IPS-20b (cell line): ENCODE results near the gene AKT2.
A peak's percentile ranks its signal among the peaks of the same experiment; 100 is the strongest.

Experiments used
- H3K27ac ChIP-seq: one replicate; pipeline ENCODE4 v1.5.1; 2013; ENCODE audit warnings: low read length
- H3K27me3 ChIP-seq: 2 replicates; pipeline ENCODE4 v1.6.1; 2013; ENCODE audit warnings: mild to moderate bottlenecking, low read length, inconsistent platforms; ENCODE audit not compliant: insufficient read depth
- H3K36me3 ChIP-seq: 2 replicates; pipeline ENCODE4 v1.6.1; 2013; ENCODE audit warnings: low read depth, mild to moderate bottlenecking, inconsistent platforms, low read length, moderate library complexity; ENCODE audit not compliant: insufficient read depth
- H3K4me1 ChIP-seq: 2 replicates; pipeline ENCODE4 v1.6.1; 2013; ENCODE audit warnings: mild to moderate bottlenecking, control low read depth, inconsistent platforms, low read length, moderate library complexity; ENCODE audit not compliant: insufficient read depth
- H3K4me3 ChIP-seq: 2 replicates; pipeline ENCODE4 v1.5.1; 2013; ENCODE audit warnings: mild to moderate bottlenecking, low read length, inconsistent platforms
- H3K9ac ChIP-seq: 2 replicates; pipeline ENCODE4 v1.6.1; 2013; ENCODE audit warnings: low read depth, mild to moderate bottlenecking, inconsistent platforms, low read length, moderate library complexity
- H3K9me3 ChIP-seq: 2 replicates; pipeline ENCODE4 v1.6.1; 2013; ENCODE audit warnings: mild to moderate bottlenecking, low read depth, low read length, inconsistent platforms; ENCODE audit not compliant: insufficient read depth

The AKT2 gene

DNA sequence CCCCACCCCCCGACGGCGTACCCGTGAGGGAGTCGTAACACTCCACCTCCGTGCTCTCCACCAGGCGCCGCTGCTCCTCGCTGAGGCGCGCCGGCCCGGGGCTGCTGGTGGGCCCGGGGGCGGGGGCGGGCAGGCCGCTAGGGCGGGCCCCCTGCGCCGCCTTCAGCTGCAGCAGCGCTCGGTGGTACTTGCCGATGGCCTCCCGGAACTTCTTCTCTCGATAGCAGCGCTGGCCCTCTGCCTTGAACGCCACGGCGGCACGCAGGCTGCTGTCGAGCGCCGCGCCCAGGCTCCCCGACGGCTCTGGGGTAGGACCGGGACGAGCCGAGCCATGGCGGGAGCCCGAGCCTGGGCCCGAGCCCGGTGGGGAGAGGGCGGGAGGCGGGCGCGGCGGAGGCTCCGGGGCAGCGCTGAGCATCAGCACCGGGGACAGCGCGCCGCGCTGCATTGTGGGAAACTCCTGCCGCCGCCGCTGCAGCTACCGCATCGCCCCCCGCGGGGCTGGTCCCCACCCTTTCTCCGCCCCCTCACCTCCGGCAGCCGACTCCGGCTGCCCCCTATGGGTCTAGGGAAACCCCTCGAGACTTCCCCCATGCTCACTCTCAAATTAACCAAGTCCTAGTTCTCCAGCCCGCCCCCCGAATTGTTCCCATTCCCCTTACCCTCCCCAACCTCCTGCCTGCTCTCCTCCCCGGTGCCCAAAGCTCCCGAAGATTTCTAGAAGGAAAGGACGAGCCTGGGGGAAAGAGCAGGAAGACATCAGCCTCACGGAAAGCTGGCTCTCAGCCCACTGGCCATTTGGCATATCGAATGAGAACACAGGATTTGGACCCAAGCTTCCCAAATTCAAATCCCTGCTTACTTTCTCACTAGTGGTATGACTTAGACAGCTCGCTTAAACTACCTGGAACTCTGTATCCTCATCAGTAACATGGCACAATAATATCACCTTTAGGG is 66.9 kb downstream of the AKT2 start, which contains the start of gene TTC9B:
Gene TTC9B, minus strand, starts transcription at position 451 of the 957 bp plus-strand sequence. Its CDS starts 3 bp downstream, at position 448.
- no peak within 1 kb of the TSS for H3K9ac ChIP-seq
- H3K4me1 ChIP-seq = no peaks in the 10 kb centered on the region
- H3K4me3 ChIP-seq = peak within 1 kb of the TSS; percentile 49; the same call in 1 of the 2 replicates
- H3K27me3 ChIP-seq = peaks cover 44% of the 10 kb centered on the region
- H3K9me3 ChIP-seq = no peaks in the 10 kb centered on the region
- no peaks in the 10 kb centered on the region for H3K36me3 ChIP-seq
- H3K27ac ChIP-seq = no peak within 1 kb of the TSS

DNA sequence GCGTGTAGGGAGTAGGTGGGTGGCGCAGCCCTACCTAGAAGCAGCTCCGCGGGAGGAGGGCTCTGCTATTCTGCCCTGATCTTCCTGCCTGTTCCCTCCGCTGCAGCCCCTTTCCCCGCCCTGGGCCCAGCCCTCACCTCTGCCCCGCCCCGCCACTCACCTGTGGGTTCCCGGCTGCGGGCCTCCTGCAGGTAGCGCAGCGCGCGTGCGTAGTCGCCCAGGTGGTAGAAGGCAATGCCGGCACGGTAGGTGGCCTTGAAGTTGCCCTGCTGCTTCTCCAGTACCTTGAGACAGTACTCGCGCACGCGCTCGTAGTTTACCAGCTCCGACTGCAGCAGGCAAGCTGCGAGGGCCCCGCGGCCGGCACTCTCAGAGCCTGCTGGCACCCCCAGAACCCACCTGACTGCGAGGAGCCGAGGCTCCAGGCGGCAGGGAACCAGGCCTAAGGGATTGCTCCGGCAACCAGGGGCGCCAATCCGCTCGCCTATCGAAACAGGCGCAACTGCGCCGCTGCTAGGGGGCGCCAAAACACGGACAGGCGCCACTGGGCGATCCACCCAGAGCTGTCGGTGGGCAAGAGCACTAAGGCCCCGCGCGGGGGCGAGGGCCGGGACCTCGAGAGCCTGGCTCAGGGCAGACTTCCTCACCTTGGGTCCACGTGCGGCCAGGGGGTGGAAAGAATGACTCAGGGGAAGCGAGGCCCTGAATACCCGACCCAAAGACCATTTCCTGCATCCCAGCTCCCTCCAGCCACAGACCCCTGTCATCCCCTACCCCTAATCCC is 67.9 kb downstream of the AKT2 start:
- no peak overlapping the region for H3K27ac ChIP-seq
- H3K27me3 ChIP-seq = peaks cover 44% of the 10 kb centered on the region
- peak overlapping the region; percentile 49; the same call in 1 of the 2 replicates for H3K4me3 ChIP-seq
- H3K9ac ChIP-seq = no peak overlapping the region
- no peaks in the 10 kb centered on the region for H3K4me1 ChIP-seq
- no peaks in the 10 kb centered on the region for H3K9me3 ChIP-seq
- H3K36me3 ChIP-seq = no peaks in the 10 kb centered on the region

DNA sequence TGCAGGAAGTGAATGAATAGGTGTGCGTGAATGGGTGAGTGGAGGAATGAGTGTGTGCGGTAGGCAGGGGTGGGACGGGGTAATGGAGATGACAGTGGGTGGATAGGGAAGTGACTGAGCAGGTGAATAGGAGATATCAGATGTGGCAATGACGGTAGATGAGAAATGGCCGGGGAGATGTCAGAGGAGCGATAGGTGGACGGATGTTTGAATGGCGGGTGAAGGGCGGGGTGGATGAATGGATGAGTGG is 68.4 kb downstream of the AKT2 start:
- no peaks in the 10 kb centered on the region for H3K4me1 ChIP-seq
- peaks cover 44% of the 10 kb centered on the region for H3K27me3 ChIP-seq
- H3K4me3 ChIP-seq = peak overlapping the region; percentile 49; the same call in 1 of the 2 replicates
- no peaks in the 10 kb centered on the region for H3K9me3 ChIP-seq
- H3K9ac ChIP-seq = no peak overlapping the region
- H3K27ac ChIP-seq = no peak overlapping the region
- H3K36me3 ChIP-seq = no peaks in the 10 kb centered on the region

DNA sequence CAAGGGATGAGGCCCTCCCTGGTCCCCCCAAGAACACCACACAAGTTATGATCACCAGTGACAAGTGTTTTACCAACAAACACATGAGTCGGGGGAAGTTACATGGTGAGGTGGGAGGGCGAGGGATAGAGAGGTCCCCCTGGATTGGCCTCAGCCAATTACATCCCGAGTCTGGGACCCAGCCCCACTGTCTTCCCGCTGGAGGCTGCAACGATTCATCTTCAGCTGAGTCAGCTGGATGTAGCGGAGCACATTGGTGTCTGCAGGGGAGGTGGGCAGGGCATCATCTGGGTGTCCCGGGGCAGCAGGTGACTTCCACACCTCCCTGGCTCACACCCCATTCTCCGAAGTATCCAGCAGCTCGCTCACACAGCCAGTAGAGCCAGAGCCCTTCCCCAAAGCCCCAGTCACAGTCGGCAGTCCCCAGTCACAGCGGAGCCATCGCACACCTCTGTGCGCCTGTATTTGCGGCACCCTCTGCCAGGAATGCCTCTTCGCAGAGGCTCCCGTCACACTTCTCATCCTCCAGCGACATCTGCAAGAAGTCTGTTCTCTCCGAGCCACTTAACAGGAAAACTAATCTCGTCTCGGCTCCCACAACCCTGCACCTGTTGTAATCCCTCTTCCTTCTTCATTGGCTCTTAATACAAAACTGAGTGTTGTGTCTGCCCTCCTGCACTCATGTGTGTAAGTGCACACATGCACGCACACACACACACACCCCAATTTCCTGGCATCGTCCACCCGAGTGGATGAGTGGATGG is 69.0 kb downstream of the AKT2 start:
- no peak overlapping the region for H3K27ac ChIP-seq
- H3K4me1 ChIP-seq = no peaks in the 10 kb centered on the region
- no peaks in the 10 kb centered on the region for H3K9me3 ChIP-seq
- H3K27me3 ChIP-seq = peaks cover 44% of the 10 kb centered on the region
- no peaks in the 10 kb centered on the region for H3K36me3 ChIP-seq
- H3K4me3 ChIP-seq = peak overlapping the region; percentile 49; the same call in 1 of the 2 replicates
- no peak overlapping the region for H3K9ac ChIP-seq

DNA sequence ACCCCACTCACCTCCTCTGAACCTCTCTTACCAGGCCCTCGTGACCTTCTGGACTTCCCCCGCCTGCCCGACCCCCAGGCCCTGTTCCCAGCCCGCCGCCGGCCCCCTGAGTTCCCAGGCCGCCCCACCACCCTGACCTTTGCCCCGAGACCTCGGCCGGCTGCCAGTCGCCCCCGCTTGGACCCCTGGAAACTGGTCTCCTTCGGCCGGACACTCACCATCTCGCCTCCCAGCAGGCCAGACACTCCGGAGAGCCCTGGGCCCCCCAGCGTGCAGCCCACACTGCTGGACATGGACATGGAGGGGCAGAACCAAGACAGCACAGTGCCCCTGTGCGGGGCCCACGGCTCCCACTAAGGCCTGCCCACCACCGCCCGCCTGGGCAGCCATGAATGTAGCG is 70.2 kb downstream of the AKT2 start:
- Histone ChIP-seq H3K4me3 (no peak overlapping the region), H3K27ac (no peak overlapping the region), H3K9ac (no peak overlapping the region), H3K9me3 (no peaks in the 10 kb centered on the region), H3K4me1 (no peaks in the 10 kb centered on the region), H3K27me3 (peaks cover 35% of the 10 kb centered on the region), H3K36me3 (no peaks in the 10 kb centered on the region)

DNA sequence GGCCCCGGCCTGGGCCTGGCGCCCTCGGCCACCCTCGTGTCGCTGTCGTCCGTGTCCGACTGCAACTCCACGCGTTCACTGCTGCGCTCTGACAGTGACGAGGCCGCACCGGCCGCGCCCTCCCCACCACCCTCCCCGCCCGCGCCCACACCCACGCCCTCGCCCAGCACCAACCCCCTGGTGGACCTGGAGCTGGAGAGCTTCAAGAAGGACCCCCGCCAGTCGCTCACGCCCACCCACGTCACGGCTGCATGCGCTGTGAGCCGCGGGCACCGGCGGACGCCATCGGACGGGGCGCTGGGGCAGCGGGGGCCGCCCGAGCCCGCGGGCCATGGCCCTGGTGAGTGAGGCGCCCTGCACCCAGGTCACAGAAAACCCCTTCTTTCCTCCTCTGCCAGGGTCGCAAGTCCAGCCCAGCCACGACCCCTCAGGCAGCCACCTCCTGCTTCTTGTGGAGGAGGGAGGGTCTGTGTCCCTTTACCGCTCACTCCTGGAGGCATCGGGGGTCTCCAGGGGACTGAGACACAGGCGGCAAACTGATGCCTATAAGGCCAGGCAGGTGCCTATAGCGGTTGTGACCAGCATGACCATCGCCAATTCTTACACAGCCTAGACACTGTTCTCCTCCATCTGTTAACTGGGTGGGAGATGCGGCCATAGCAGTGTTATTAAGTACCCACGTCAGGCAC is 71.1 kb downstream of the AKT2 start:
- peaks cover 26% of the 10 kb centered on the region for H3K27me3 ChIP-seq
- no peak overlapping the region for H3K4me3 ChIP-seq
- H3K4me1 ChIP-seq = no peaks in the 10 kb centered on the region
- no peaks in the 10 kb centered on the region for H3K9me3 ChIP-seq
- H3K27ac ChIP-seq = no peak overlapping the region
- H3K36me3 ChIP-seq = 0 out of 2 replicates have a peak, but pooled peaks cover 3% of the 10 kb centered on the region
- no peak overlapping the region for H3K9ac ChIP-seq

DNA sequence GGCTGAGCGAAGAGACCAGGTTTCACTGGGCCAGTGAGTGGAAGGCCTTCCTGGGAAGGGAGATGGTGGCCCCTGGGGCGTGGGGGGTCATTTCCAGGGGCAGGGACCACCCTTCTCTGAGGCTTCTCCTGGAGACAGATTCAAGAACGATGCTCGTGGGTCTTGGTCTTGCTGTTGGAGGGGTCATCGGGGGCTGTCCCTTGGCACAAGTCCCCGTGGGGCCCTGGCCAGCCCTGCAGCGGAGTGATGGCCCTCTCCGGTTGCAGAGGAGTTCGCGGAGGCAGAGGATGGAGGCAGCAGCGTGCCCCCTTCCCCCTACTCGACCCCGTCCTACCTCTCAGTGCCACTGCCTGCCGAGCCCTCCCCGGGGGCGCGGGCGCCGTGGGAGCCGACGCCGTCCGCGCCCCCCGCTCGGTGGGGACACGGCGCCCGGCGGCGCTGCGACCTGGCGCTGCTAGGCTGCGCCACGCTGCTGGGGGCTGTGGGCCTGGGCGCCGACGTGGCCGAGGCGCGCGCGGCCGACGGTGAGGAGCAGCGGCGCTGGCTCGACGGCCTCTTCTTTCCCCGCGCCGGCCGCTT is 71.8 kb downstream of the AKT2 start:
- H3K4me1 ChIP-seq = no peaks in the 10 kb centered on the region
- H3K4me3 ChIP-seq = no peak overlapping the region

DNA sequence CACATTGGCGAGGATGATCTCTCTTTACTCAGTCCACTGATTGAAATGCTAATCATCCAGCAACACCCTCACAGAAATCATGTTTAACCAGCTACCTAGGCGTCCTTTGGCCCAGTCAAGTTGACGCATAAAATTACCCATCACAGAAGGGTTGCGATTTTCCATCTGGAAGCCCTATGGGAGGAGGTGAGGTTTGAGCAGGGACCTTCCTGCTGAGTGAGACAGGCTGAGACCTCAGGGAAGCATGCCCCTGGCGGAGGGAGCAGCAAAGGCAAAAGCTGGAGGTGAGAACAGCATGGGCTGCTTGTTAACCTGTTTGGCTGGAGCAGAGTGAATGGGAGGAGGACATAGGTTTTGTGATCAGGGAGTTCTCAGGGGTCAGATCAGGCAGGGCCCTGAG is 74.3 kb downstream of the AKT2 start:
- Histone ChIP-seq H3K9me3 (no peaks in the 10 kb centered on the region), H3K27me3 (peaks cover 2% of the 10 kb centered on the region), H3K27ac (no peak overlapping the region), H3K9ac (no peak overlapping the region), H3K36me3 (0 out of 2 replicates have a peak, but pooled peaks cover 7% of the 10 kb centered on the region), H3K4me1 (no peaks in the 10 kb centered on the region), H3K4me3 (no peak overlapping the region)

More for the DNA sequence above, 71.8 kb downstream of the AKT2 start:
- 0 out of 2 replicates have a peak, but pooled peaks cover 7% of the 10 kb centered on the region for H3K36me3 ChIP-seq
- H3K9me3 ChIP-seq = no peaks in the 10 kb centered on the region
- peaks cover 21% of the 10 kb centered on the region for H3K27me3 ChIP-seq
- H3K27ac ChIP-seq = no peak overlapping the region
- H3K9ac ChIP-seq = no peak overlapping the region

DNA sequence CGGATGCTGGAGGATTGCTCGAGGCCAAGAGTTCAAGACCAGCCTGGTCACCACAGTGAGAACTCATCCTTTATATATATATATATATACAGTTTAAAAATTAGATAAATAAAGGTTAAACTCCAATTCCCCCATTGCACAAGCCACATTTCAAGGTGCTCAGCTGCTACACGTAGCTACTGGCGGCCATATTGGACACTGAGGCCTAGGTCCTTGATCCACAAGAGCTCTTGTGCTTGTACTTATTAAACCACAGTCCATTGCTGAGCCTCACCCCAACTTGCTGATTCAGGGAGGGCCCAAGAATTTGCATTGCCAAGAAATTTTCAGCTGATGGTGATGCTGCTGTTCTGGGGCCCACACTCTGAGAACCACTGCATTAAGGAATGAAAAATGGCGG is 76.5 kb downstream of the AKT2 start:
- H3K27ac ChIP-seq = no peak overlapping the region
- H3K4me3 ChIP-seq = no peak overlapping the region
- no peaks in the 10 kb centered on the region for H3K9me3 ChIP-seq
- no peaks in the 10 kb centered on the region for H3K4me1 ChIP-seq
- no peaks in the 10 kb centered on the region for H3K27me3 ChIP-seq
- no peak overlapping the region for H3K9ac ChIP-seq
- 0 out of 2 replicates have a peak, but pooled peaks cover 7% of the 10 kb centered on the region for H3K36me3 ChIP-seq

DNA sequence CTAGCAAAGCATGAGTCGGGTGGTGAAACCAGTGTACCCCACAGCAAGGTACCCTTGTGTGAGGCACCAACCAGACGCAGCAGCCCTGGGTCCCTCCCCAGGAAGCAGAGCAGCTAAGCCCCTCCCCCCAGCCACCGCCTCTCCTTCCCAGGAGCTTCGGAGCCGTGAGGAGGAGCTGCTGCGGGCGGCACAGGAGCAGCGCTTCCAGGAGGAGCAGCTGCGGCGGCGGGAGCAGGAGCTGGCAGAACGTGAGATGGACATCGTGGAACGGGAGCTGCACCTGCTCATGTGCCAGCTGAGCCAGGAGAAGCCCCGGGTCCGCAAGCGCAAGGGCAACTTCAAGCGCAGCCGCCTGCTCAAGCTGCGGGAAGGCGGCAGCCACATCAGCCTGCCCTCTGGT is 79.4 kb downstream of the AKT2 start:
- H3K9me3 ChIP-seq = no peaks in the 10 kb centered on the region
- H3K9ac ChIP-seq = no peak overlapping the region
- no peaks in the 10 kb centered on the region for H3K27me3 ChIP-seq
- H3K36me3 ChIP-seq = 0 out of 2 replicates have a peak, but pooled peaks cover 7% of the 10 kb centered on the region
- no peak overlapping the region for H3K4me3 ChIP-seq
- H3K27ac ChIP-seq = no peak overlapping the region
- no peaks in the 10 kb centered on the region for H3K4me1 ChIP-seq
